Loucy (cell line): Measurements from ENCODE around the gene WDR88.

Experiments used
- H2AFZ ChIP-seq: fragments of 200-600 bp; sonication (generic); 2 replicates; pipeline ENCODE4 v1.6.0; 2016; ENCODE audit warnings: antibody characterized with exemption, mild to moderate bottlenecking, low read length, moderate library complexity
- H3F3A ChIP-seq: fragments of 200-600 bp; 2 replicates; pipeline ENCODE4 v1.6.0; 2016; ENCODE audit warnings: antibody characterized with exemption, low read depth, mild to moderate bottlenecking
- H3K27me3 ChIP-seq: fragments of 200-600 bp; sonication (generic); 2 replicates; pipeline ENCODE4 v1.6.1; 2014; ENCODE audit warnings: low read length, mild to moderate bottlenecking; ENCODE audit not compliant: insufficient read depth, poor library complexity, severe bottlenecking
- H3K36me3 ChIP-seq: fragments of 200-600 bp; sonication (generic); 2 replicates; pipeline ENCODE4 v1.6.1; 2016; ENCODE audit warnings: low read length; ENCODE audit not compliant: insufficient read depth
- H3K4me1 ChIP-seq: fragments of 200-600 bp; sonication (generic); 2 replicates; pipeline ENCODE4 v1.5.1; 2014; ENCODE audit warnings: low read length, mild to moderate bottlenecking; ENCODE audit not compliant: insufficient read depth, poor library complexity, severe bottlenecking
- H3K4me2 ChIP-seq: fragments of 200-600 bp; sonication (generic); 2 replicates; pipeline ENCODE4 v1.6.0; 2014; ENCODE audit warnings: antibody characterized with exemption, low read length, low read depth, mild to moderate bottlenecking; ENCODE audit not compliant: poor library complexity, severe bottlenecking
- H3K4me3 ChIP-seq: fragments of 200-600 bp; sonication (generic); 2 replicates; pipeline ENCODE4 v1.5.1; 2014; ENCODE audit warnings: low read length, mild to moderate bottlenecking, mixed read lengths; ENCODE audit not compliant: poor library complexity, severe bottlenecking
- H3K79me2 ChIP-seq: fragments of 200-600 bp; sonication (generic); 2 replicates; pipeline ENCODE4 v1.6.1; 2014; ENCODE audit warnings: low read length; ENCODE audit not compliant: insufficient read depth
- H3K9ac ChIP-seq: fragments of 200-600 bp; sonication (generic); 2 replicates; pipeline ENCODE4 v1.6.0; 2014; ENCODE audit warnings: mild to moderate bottlenecking, low read depth, low read length, moderate library complexity; ENCODE audit not compliant: poor library complexity, severe bottlenecking
- H3K9me2 ChIP-seq: fragments of 200-600 bp; sonication (generic); replicated peaks from 2 replicates; pipeline ENCODE4 v1.6.1; 2016; ENCODE audit warnings: low read depth, low read length, mixed read lengths
- H3K9me3 ChIP-seq: fragments of 200-600 bp; sonication (generic); 2 replicates; pipeline ENCODE4 v1.6.1; 2014; ENCODE audit warnings: mild to moderate bottlenecking, antibody characterized with exemption, low read length, low read depth; ENCODE audit not compliant: insufficient read depth
- H4K20me1 ChIP-seq: fragments of 200-600 bp; sonication (generic); 2 replicates; pipeline ENCODE4 v1.6.0; 2014; ENCODE audit warnings: antibody characterized with exemption, low read length, mild to moderate bottlenecking; ENCODE audit not compliant: insufficient read depth, poor library complexity, severe bottlenecking
- EZH2phosphoT487 ChIP-seq: fragments of 200-600 bp; IDR thresholded peaks from 2 replicates; pipeline ENCODE4 v1.6.1; 2018; ENCODE audit warnings: antibody characterized with exemption, mild to moderate bottlenecking, moderate library complexity, borderline replicate concordance
- TF ChIP-seq, protein P1 (sequence below): fragments of 200-600 bp; sonication (generic); conservative IDR thresholded peaks from 2 replicates; pipeline ENCODE4 v1.5.1; 2014; ENCODE audit warnings: mild to moderate bottlenecking, antibody characterized with exemption, low read length

WDR88 gene

DNA sequence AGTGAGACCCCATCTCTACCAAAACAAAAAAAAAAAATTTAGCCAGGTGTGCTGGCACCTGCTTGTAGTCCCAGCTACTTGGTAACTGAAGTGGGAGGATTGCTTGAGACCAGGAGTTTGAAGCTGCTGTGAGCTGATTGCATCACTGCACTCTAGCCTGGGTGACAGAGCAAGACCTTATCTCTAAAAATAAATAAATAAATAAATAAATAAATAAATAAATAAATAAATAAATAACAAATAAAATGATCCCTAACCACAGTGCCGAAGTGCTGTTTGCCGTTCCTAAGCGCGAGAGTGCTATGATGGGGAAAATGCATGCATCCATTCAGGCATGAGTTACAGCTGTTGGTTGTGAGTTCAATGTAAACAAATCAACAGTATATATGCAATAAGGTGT, 27.2 kb downstream of the WDR88 start:
- Histone ChIP-seq H3F3A (peaks cover 6% of the 10 kb centered on the region), H3K9ac (no peak overlapping the region), H3K9me2 (no peaks in the 10 kb centered on the region), H4K20me1 (no peaks in the 10 kb centered on the region), H3K27me3 (no peaks in the 10 kb centered on the region), H3K79me2 (no peaks in the 10 kb centered on the region), H2AFZ (no peak overlapping the region), H3K36me3 (no peaks in the 10 kb centered on the region), H3K9me3 (no peaks in the 10 kb centered on the region), H3K4me3 (no peak overlapping the region), H3K4me2 (no peak overlapping the region), H3K4me1 (peaks cover 25% of the 10 kb centered on the region)
- TF ChIP-seq EZH2phosphoT487 = no peak
- TF ChIP-seq, protein P1, sequence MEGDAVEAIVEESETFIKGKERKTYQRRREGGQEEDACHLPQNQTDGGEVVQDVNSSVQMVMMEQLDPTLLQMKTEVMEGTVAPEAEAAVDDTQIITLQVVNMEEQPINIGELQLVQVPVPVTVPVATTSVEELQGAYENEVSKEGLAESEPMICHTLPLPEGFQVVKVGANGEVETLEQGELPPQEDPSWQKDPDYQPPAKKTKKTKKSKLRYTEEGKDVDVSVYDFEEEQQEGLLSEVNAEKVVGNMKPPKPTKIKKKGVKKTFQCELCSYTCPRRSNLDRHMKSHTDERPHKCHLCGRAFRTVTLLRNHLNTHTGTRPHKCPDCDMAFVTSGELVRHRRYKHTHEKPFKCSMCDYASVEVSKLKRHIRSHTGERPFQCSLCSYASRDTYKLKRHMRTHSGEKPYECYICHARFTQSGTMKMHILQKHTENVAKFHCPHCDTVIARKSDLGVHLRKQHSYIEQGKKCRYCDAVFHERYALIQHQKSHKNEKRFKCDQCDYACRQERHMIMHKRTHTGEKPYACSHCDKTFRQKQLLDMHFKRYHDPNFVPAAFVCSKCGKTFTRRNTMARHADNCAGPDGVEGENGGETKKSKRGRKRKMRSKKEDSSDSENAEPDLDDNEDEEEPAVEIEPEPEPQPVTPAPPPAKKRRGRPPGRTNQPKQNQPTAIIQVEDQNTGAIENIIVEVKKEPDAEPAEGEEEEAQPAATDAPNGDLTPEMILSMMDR = no peak

- Histone ChIP-seq H3F3A (peaks cover 6% of the 10 kb centered on the region), H3K9ac (no peak overlapping the region), H3K9me3 (no peaks in the 10 kb centered on the region), H3K9me2 (no peaks in the 10 kb centered on the region), H2AFZ (peak overlapping the region; percentile 47), H3K4me3 (peak overlapping the region; percentile 54), H3K36me3 (no peaks in the 10 kb centered on the region), H3K4me1 (peaks cover 25% of the 10 kb centered on the region), H3K27me3 (no peaks in the 10 kb centered on the region), H4K20me1 (no peaks in the 10 kb centered on the region), H3K79me2 (no peaks in the 10 kb centered on the region), H3K4me2 (peak overlapping the region; percentile 69)
- TF ChIP-seq EZH2phosphoT487 = no peak
- TF ChIP-seq, protein P1 = no peak
These were observed 28.0 kb downstream of the WDR88 start for GRCh38 chr19:33159893-33160292.

DNA sequence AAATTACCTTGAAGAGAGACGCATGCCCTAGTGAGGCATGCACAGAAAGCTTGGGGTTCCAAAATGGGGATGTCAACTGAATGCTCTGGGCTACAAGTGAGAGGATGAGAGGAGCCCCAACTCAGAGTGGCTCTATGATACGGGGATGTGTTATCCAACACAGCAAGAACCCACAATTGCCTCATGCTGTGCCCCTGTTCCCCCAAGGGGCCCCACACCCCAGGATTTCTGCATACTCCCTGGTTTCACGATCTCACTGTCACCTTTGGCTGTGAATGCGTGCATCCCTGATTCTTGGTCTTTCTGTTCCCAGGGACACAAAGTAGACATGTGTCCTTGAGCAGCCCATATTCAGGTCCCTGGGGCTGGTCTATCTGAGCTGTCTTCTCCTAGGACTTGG, 29.3 kb downstream of the WDR88 start:
- H3K79me2 ChIP-seq = no peaks in the 10 kb centered on the region
- no peak overlapping the region for H3K9ac ChIP-seq
- peaks cover 25% of the 10 kb centered on the region for H3K4me1 ChIP-seq
- H3K4me3 ChIP-seq = peak overlapping the region; percentile 54
- H3K4me2 ChIP-seq = peak overlapping the region; percentile 69
- no peaks in the 10 kb centered on the region for H3K9me2 ChIP-seq
- no peaks in the 10 kb centered on the region for H3K27me3 ChIP-seq
- H3K36me3 ChIP-seq = no peaks in the 10 kb centered on the region
- H3K9me3 ChIP-seq = no peaks in the 10 kb centered on the region
- no peak overlapping the region for H2AFZ ChIP-seq
- no peak for TF ChIP-seq EZH2phosphoT487
- TF ChIP-seq, protein P1 = no peak
- H3F3A ChIP-seq = peaks cover 6% of the 10 kb centered on the region
- no peaks in the 10 kb centered on the region for H4K20me1 ChIP-seq
